Vagina (tissue), 2 donors: Measurements from ENCODE around the gene PRIM2.
"Not testable (repeated sequence)": the region's sequence is repeated elsewhere in the genome, so short reads cannot be mapped to it uniquely, and the experiment has no call there.

ENCODE experiments used
- POLR2A ChIP-seq, 2 donors: fragments of 450-650 bp; IDR thresholded peaks; one replicate each; pipeline ENCODE4 v1.6.1; 2017; ENCODE audit warnings: antibody characterized with exemption in 2 of 2, mild to moderate bottlenecking in 2 of 2, moderate library complexity in 2 of 2
- POLR2AphosphoS5 ChIP-seq, 2 donors: sonication (generic); formaldehyde crosslinking; IDR thresholded peaks; one replicate each; pipeline ENCODE4 v1.9.0; 2017; ENCODE audit warnings: antibody characterized with exemption in 2 of 2, mild to moderate bottlenecking in 2 of 2, low read depth in 1 of 2; ENCODE audit not compliant: insufficient read depth in 1 of 2
- TF ChIP-seq, protein P1 (sequence below), 3 experiments: fragments of 450-650 bp in 2 of 3; fragments of 200-600 bp in 1 of 3; sonication (generic) in 1 of 3; IDR thresholded peaks; one replicate each; pipeline ENCODE4 v1.5.1; 2017 to 2019; ENCODE audit warnings: antibody characterized with exemption in 3 of 3, mild to moderate bottlenecking in 2 of 3, moderate library complexity in 2 of 3

DNA sequence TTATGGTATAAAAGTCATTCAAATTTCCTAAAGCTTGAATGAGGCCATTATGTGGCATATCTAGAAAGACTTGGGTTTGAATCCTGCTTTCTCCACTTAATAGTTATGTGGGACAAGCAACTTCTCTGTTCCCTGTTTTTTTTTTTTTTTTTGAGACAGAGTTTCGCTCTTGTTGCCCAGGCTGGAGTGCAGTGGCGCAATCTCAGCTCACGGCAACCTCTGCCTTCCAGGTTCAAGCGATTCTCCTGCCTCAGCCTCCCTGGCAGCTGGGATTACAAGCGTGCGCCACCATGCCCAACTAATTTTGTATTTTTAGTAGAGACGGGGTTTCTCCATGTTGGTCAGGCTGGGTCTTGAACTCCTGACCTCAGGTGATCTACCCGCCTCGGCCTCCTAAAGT is 116.4 kb downstream of the PRIM2 start:
- TF ChIP-seq POLR2A (IDR thresholded peaks at IDR 0.05); POLR2AphosphoS5 (IDR thresholded peaks at IDR 0.05; ENCODE audit: insufficient read depth in 1 of 2, low read depth in 1 of 2): not testable (repeated sequence)
- TF ChIP-seq, protein P1, sequence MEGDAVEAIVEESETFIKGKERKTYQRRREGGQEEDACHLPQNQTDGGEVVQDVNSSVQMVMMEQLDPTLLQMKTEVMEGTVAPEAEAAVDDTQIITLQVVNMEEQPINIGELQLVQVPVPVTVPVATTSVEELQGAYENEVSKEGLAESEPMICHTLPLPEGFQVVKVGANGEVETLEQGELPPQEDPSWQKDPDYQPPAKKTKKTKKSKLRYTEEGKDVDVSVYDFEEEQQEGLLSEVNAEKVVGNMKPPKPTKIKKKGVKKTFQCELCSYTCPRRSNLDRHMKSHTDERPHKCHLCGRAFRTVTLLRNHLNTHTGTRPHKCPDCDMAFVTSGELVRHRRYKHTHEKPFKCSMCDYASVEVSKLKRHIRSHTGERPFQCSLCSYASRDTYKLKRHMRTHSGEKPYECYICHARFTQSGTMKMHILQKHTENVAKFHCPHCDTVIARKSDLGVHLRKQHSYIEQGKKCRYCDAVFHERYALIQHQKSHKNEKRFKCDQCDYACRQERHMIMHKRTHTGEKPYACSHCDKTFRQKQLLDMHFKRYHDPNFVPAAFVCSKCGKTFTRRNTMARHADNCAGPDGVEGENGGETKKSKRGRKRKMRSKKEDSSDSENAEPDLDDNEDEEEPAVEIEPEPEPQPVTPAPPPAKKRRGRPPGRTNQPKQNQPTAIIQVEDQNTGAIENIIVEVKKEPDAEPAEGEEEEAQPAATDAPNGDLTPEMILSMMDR (IDR thresholded peaks at IDR 0.05) = not testable (repeated sequence)
